Upper lobe of left lung (tissue), 4 donors: ENCODE data around the gene CCT4.

Experiments
- CTCF ChIP-seq, 6 experiments: fragments of 450-650 bp in 4 of 6; fragments of 200-600 bp in 2 of 6; sonication (generic) in 2 of 6; IDR thresholded peaks; one replicate each; pipeline ENCODE4 v1.5.1; 2016 to 2019; ENCODE audit warnings: antibody characterized with exemption in 6 of 6
- POLR2AphosphoS5 ChIP-seq, 2 donors: sonication (generic); formaldehyde crosslinking; IDR thresholded peaks; one replicate each; pipeline ENCODE4 v1.5.1; 2017; ENCODE audit warnings: antibody characterized with exemption in 2 of 2

DNA sequence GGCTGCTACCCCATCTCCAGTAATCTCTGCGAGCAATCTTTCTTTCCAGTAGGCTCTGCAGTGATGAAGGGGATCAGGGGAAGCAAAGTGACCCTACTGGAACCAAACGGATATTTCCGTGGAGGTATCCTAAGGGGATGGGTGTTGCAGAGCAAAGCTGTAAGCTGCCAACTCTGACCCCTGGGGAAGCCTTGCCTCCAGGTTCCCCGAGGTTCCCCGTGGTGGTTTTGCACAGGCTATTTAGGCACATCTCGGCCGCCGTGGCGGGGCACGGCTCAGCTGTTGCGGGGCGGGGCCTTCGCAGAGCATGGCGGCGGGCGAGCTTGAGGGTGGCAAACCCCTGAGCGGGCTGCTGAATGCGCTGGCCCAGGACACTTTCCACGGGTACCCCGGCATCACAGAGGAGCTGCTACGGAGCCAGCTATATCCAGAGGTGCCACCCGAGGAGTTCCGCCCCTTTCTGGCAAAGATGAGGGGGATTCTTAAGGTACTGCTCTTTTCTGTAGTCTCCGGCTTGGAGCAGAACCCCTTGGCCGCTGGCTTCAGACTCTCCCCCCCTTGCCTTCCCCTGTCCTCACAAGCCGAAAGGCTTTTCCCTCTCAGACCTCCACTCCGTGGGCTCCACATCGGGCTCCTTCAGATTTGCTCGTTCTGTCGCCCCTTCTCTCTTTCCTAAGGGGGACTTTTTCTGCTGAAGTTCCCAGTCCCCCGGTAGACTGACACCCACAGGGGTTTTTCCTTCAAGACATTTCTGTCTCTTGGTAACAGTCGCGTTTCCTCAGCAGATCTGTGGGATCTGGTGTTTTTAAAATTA, 17.1 kb upstream of the CCT4 start, which contains the start of gene COMMD1:
- TF ChIP-seq POLR2AphosphoS5 (IDR thresholded peaks at IDR 0.05) (peak in 1 of 2 donors; percentile 82), CTCF (IDR thresholded peaks at IDR 0.05) (no peak)
